Fibroblast of gingiva (primary cell): ENCODE results near the gene EIF3B.
"Not testable (repeated sequence)": the region's sequence is repeated elsewhere in the genome, so short reads cannot be mapped to it uniquely, and the experiment has no call there.

Experiments
- DNase-seq: peaks from one replicate; pipeline ENCODE4 v3.0.0-alpha.2; 2011; ENCODE audit warnings: low read depth

Gene EIF3B

DNA sequence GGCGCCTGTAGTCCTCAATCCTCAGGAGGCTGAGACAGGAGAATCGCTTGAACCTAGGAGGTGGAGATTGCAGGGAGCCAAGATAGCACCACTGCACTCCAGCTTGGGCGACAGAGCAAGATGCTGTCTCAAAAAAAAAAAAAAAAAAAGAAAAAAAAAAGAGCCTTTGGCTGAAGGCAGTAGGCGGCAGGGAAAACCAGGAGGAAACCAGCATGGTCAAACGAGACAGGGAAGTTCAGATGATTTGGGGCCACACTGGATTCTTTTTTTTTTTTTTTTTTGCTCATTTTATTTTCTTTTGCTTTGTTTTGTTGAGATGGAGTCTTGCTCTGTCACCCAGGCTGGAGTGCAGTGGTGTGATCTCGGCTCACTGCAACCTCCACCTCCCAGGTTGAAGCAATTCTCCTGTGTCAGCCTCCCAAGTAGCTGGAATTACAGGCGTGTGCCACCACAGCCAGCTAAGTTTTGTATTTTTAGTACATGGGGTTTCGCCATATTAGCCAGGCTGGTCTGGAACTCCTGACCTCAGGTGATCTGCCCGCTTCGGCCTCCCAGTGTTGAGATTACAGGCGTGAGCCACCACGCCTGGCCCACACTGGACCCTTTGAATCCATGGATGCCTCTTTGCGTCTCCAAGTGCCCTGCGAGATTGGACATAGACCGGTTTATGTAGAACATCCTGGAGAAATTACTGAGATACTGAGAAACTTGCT, 7.1 kb upstream of the EIF3B start:
- DNase-seq = not testable (repeated sequence)

- DNase-seq = no peak
These were observed 4.6 kb upstream of the EIF3B start for GRCh38 chr7:2350055-2350454.

- DNase-seq = no peak
These were observed 3.8 kb upstream of the EIF3B start for GRCh38 chr7:2350861-2351260.

DNA sequence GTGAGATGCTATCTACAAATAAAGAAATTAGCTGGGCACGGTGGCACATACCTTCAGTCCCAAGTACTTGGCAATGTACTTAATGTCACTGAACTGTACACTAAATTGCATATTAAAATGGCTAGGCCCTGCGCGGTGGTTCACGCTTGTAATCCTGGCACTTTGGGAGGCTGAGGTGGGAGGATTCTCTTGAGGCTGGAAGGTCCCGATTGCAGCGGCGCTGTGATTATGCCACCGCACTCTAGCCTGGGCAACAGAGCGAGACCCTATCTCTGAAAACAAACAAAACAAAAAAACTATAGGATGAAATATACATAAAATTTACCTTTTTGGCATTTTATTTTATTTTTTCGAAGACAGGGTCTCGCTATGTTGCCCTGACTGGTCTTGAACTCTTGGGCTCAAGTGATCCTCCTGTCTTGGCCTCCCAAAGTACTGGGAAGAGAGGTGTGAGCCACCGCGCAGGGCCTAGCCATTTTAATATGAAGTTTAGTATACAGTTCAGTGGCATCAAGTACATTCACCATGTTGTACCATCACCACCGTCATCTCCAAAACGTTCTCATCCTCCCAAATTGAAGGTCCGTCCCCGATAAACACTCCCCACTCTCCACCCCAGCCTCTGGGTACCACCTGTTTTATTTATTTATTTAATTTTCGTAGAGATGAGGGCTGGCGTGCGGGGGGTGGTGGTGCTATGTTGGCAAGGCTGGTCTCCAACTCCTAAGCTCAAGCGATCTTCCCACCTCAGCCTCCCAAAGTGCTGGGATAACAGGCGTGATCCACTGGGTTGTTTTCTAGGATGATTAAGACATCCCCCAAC, 1.3 kb upstream of the EIF3B start:
- no peak for DNase-seq

- peak; percentile 89 for DNase-seq
These were observed 766 bp upstream of the EIF3B start for GRCh38 chr7:2353936-2354185.

DNA sequence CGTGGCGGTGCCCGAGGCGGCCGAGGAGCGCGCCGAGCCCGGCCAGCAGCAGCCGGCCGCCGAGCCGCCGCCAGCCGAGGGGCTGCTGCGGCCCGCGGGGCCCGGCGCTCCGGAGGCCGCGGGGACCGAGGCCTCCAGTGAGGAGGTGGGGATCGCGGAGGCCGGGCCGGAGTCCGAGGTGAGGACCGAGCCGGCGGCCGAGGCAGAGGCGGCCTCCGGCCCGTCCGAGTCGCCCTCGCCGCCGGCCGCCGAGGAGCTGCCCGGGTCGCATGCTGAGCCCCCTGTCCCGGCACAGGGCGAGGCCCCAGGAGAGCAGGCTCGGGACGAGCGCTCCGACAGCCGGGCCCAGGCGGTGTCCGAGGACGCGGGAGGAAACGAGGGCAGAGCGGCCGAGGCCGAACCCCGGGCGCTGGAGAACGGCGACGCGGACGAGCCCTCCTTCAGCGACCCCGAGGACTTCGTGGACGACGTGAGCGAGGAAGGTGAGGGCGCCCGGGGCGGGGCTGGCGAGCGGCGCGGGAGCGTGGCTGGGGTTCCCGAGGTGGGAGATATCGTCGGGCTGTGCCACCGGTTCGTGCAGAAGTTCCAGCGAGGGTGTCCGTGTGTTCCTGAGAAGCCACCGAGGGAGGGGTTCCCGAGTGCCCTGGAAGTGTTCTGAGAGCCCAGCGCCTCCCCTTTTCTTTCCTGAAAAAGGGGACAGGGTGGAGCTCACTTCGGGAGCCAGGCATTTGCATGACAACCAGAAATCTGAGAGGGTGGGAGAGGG, 495 bp downstream of the EIF3B start:
- no peak for DNase-seq

GRCh38 chr7:2355705-2356008, 1.0 kb downstream of the EIF3B start:
- no peak for DNase-seq

- no peak for DNase-seq
These were observed 2.5 kb downstream of the EIF3B start for GRCh38 chr7:2357165-2357564.

DNA sequence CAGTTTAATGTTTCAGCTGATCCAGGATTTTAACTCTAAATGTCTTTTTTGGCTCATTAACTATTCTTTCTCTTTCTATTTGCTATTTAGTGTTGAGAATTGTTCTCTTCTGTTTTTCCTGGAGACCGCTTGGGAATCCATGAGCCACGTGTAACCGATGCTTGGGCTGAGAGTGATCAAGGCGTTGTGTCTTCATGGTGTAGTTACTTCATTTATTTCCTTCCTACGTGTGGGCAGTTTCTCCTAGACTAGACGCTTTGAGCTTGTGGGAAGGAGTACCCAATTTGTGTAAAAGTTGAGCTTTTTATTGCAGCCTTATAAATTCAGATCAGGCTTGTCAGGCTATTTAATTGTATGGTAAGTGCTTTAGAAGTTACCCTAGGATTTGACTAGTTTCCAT, 2.9 kb downstream of the EIF3B start:
- DNase-seq = no peak

DNA sequence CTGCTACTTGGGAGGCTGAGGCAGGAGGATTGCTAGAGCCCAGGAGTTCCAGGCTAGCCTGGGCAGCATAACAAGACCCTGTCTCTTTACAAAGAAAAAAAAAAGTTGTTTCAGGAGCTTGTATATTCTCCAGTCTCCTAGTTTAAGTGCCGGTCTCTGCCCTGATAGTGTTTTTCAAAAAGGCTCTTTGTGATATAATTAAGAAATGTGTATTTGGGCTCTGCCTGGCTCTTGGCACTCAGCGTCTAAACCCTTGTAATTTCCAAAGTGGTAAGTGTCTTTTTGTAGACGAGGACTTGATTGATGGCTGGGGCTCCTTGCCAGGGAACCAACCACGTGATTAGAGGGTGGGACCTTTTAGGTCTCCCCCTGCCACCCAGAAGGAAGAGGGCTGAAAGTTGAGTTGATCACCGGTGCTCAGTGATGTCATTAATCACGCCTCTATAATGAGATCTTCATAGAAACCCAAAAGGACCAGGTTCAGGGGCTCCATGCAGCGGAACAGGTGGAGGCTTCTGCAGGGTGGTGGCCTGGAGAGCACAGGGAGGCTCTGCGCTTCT, 4.4 kb downstream of the EIF3B start:
- no peak for DNase-seq

- DNase-seq = no peak
These were observed 5.0 kb downstream of the EIF3B start for GRCh38 chr7:2359610-2360009.

DNA sequence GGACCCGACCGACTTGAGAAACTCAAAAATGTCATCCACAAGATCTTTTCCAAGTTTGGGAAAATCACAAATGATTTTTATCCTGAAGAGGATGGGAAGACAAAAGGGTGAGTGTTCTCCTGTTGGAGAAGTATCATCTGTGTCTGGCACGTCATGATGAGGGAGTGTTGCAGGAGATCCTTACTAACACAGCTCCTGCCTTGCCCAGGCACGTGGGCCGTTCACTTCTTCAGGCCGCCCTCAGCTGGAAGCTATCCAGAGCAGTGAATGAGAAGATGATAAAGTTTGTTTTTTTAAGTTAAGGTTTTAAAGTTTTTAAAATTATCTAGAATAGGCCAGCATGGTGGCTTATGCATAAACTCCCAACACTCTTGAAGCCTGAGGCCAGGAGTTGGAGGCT, 6.2 kb downstream of the EIF3B start:
- no peak for DNase-seq

DNA sequence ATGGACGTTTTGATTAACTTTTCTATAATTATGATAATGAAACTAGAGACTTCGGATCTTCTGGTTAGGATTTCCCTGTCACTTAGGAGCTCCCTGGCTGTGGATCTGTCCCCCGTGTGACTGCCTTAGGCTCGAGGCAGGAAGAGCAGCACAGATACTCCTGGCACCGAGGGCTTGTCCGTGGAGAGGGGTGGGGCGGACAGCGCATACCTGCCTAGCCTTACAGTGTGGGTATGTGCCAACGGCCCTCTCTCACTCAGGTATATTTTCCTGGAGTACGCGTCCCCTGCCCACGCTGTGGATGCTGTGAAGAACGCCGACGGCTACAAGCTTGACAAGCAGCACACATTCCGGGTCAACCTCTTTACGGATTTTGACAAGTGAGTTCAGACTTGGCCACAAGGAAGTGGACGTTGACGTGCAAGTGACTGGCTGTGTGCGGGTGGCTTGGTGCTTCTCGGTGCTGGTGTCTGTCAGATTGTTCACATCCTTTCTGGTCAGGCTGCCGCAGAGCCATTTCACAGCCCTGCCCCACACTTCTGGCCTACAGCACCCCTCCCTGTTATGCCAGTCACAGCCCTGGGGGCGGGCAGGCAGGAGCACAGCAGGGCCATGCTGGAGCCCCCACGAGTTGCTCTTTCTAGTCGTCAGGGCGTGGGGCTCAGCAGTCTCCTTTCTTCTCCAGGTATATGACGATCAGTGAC, 7.9 kb downstream of the EIF3B start:
- no peak for DNase-seq

DNA sequence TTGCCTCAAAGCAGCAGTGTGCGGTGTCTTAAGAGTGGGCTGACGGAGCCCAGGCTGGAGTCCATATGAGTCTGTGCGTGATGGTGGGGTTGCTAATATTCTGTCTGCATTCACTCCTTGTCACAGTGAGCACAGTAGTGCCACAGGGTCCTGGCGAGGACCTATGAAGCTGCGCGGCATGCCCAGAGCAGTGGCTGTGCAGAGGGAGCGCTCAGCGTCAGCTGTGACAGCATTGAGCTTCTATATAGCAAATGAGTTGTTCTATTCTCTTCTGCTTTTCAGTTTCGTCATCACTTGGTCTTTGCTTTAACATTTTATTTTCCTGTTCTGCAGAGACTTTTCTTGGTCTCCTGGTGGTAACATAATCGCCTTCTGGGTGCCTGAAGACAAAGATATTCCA, 14.5 kb downstream of the EIF3B start:
- DNase-seq = no peak

DNA sequence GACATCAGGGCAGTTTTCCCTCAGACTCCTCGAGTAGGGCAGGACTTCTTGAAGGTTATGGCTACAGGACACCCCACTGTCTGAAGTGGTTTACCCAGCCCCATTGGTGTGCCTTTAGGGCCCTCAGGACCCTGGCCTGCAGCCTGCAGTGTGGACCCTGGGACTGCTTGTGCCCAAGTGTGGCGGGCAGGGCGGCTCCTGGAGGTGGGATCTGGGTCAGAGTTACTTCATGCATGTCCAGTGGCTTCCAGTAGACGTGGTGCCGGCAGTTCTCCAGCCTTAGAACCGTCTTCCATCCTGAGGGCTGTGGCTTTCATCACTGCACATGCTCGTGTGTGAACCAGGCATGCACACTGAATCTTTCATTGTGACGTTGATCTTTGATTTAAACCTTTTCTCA, 16.7 kb downstream of the EIF3B start:
- DNase-seq = no peak

DNA sequence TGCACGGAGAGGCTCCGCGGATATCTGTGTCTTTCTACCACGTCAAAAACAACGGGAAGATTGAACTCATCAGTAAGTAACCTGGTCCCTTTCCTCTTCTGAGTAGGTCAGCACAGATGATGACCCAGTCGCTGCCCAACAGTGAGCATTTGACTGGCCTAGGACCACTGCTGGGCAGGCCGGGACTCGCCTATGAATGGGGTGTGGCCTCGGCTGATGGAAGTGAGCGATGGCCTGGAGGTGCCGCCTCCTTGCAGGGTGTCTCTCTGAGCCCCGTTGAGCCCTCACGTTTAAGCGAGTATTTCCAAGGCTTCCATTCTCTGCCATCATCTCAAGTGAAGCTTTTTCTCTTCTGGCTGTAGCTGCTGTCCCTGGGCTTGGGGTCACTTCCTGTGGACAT, 18.1 kb downstream of the EIF3B start:
- no peak for DNase-seq

DNA sequence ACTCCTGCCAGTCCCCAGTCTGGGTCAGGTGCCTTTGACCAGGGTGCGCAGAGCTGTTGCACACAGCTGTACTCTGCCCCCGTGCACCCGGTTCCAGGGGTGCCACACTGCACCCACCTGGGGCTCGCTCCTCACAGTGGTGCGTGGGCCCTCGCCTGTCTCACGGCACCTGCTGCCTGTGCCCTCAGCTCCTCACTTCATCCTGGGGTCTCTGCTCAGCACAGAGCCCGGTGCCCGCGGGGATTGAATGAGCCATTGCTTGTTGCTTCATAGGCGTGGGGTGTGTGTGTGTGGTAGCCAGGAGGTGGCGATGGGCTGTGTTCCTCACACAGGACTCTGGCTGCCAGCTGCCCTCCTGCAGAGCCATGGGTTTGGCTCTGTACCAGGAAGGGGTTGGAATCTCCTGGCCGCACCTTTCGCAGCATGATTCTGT, 18.5 kb downstream of the EIF3B start:
- no peak for DNase-seq

DNA sequence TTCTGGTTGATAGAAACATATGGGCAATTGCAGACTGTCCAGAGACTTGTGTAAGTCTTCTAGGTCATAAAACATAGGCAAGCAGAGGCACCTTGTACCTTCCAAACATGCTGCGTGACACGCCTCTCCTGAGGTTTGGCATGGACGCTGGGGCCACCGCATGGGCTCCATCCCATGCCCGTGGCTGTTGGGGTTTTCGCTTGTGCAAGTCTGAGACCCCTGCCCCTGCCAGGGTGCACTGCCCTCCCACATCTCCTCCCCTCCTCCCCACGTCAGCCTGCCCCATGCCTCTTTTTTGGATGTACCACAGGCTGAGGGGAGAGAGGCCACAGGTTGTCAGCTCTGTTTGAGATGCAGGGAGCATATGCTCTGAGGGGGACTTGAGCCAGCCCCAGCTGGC, 19.0 kb downstream of the EIF3B start:
- DNase-seq = no peak

DNA sequence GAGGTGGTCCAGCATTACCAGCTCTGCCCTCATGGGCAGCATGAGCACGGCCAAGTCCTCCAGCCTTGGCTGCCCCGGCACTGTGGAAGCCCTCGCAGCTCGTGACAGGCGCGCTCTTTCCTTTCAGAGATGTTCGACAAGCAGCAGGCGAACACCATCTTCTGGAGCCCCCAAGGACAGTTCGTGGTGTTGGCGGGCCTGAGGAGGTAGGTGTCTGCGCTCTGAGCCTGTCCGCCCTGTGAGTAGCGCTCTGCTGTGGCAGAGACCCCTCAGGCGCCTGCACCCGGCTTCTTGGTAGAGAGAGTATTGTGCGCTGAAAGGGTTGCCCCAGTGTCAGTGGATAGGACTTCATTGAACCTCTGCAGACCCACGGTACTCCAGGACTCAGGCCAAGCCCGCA, 19.8 kb downstream of the EIF3B start:
- DNase-seq = no peak

- DNase-seq = no peak
These were observed 20.5 kb downstream of the EIF3B start for GRCh38 chr7:2374830-2375728.
